IMR-90 (cell line): Measurements from ENCODE around the gene CALR. TPM values are rescaled to one million over a fixed set of nuclear protein-coding genes. Genes with fewer than 3 reads are reported as not detected.
A peak's percentile ranks its signal among the peaks of the same experiment; 100 is the strongest.

Experiments used
- ATAC-seq: fragments of 200-7000 bp; cut with Tn5 transposase; 2 replicates; pipeline ENCODE4 v1.9.1; 2020; ENCODE audit warnings: low read depth, mild to moderate bottlenecking, moderate library complexity
- BruUV-seq: library from RNA; stranded (reverse); fragments of 400-500 nt; replicated peaks from 2 replicates; lab custom pipeline; 2021; lab: Mats Ljungman, UMichigan
- CTCF ChIA-PET: fragments of 300-600 bp; formaldehyde crosslinking; extraction: SDS; loops from one replicate; lab custom pipeline; 2021; ENCODE audit warnings: antibody characterized with exemption; lab: Yijun Ruan, JAX
- POLR2A ChIA-PET: fragments of 300-600 bp; sonication (Branson Sonifier 250); formaldehyde crosslinking; loops from one replicate; lab custom pipeline; 2022; ENCODE audit warnings: antibody characterized with exemption; ENCODE audit not compliant: unreplicated experiment; lab: Charles Lee
- DNase-seq: peaks from one replicate; pipeline ENCODE4 v3.0.0; 2013
- H2AFZ ChIP-seq: replicated peaks from 2 replicates; pipeline ENCODE3; 2013; ENCODE audit warnings: low read length, mild to moderate bottlenecking; ENCODE audit not compliant: poor library complexity
- H2AK5ac ChIP-seq: 2 replicates; pipeline ENCODE4 v1.6.1; 2013; ENCODE audit warnings: low read depth, low read length, inconsistent platforms
- H2AK9ac ChIP-seq: replicated peaks from 2 replicates; pipeline ENCODE3; 2013; ENCODE audit warnings: mild to moderate bottlenecking, low read depth, low read length, moderate library complexity; ENCODE audit not compliant: poor library complexity
- H2BK120ac ChIP-seq: 2 replicates; pipeline ENCODE4 v1.6.1; 2013; ENCODE audit warnings: low read depth, low read length, inconsistent platforms
- H2BK15ac ChIP-seq: 3 replicates; pipeline ENCODE4 v1.6.1; 2013; ENCODE audit warnings: low read depth, low read length, inconsistent platforms
- H2BK20ac ChIP-seq: 2 replicates; pipeline ENCODE4 v1.6.1; 2013; ENCODE audit warnings: low read depth, mild to moderate bottlenecking, inconsistent platforms, low read length, moderate library complexity
- H2BK5ac ChIP-seq: 2 replicates; pipeline ENCODE4 v1.6.1; 2013; ENCODE audit warnings: mild to moderate bottlenecking, low read depth, low read length, inconsistent platforms; ENCODE audit not compliant: poor library complexity, severe bottlenecking
- H3K14ac ChIP-seq: replicated peaks from 2 replicates; pipeline ENCODE4 v1.6.1; 2013; ENCODE audit warnings: low read depth, low read length, inconsistent platforms
- H3K18ac ChIP-seq: 2 replicates; pipeline ENCODE4 v1.6.1; 2013; ENCODE audit warnings: low read depth, low read length, control low read depth
- H3K23ac ChIP-seq: 2 replicates; pipeline ENCODE4 v1.6.1; 2013; ENCODE audit warnings: low read depth, low read length, inconsistent platforms
- H3K27ac ChIP-seq: 2 replicates; pipeline ENCODE4 v1.5.1; 2013; ENCODE audit warnings: mild to moderate bottlenecking, control low read depth, low read length; ENCODE audit not compliant: insufficient read depth
- H3K27me3 ChIP-seq: 2 replicates; pipeline ENCODE4 v1.6.1; 2013; ENCODE audit warnings: low read length; ENCODE audit not compliant: control insufficient read depth, insufficient read depth
- H3K36me3 ChIP-seq: 2 replicates; pipeline ENCODE4 v1.6.1; 2013; ENCODE audit warnings: low read length, mixed read lengths; ENCODE audit not compliant: control insufficient read depth, insufficient read depth
- H3K4ac ChIP-seq: 2 replicates; pipeline ENCODE4 v1.6.1; 2013; ENCODE audit warnings: low read depth, low read length, inconsistent platforms
- H3K4me1 ChIP-seq: 2 replicates; pipeline ENCODE4 v1.6.1; 2013; ENCODE audit warnings: low read length, mixed read lengths; ENCODE audit not compliant: control insufficient read depth, insufficient read depth
- H3K4me2 ChIP-seq: 2 replicates; pipeline ENCODE4 v1.6.1; 2013; ENCODE audit warnings: low read depth, mild to moderate bottlenecking, control low read depth, low read length, moderate library complexity
- H3K4me3 ChIP-seq: 2 replicates; pipeline ENCODE4 v1.5.1; 2013; ENCODE audit warnings: low read depth, mild to moderate bottlenecking, control low read depth, low read length, moderate library complexity; ENCODE audit not compliant: insufficient read depth
- H3K56ac ChIP-seq: 2 replicates; pipeline ENCODE4 v1.6.1; 2013; ENCODE audit warnings: low read length, inconsistent platforms; ENCODE audit not compliant: insufficient read depth; ENCODE audit errors: extremely low read depth
- H3K79me1 ChIP-seq, 2 experiments: 2 replicates each; pipeline ENCODE4 v1.6.1; 2013; ENCODE audit warnings: low read length in 2 of 2, inconsistent platforms in 1 of 2, low read depth in 1 of 2
- H3K9ac ChIP-seq: 2 replicates; pipeline ENCODE4 v1.6.1; 2013; ENCODE audit warnings: low read depth, low read length, control low read depth
- H3K9me1 ChIP-seq: 2 replicates; pipeline ENCODE4 v1.6.1; 2013; ENCODE audit warnings: low read length, inconsistent platforms; ENCODE audit not compliant: insufficient read depth
- H3K9me3 ChIP-seq: 2 replicates; pipeline ENCODE4 v1.6.1; 2013; ENCODE audit warnings: low read length; ENCODE audit not compliant: control insufficient read depth, insufficient read depth
- H4K20me1 ChIP-seq: 2 replicates; pipeline ENCODE4 v1.6.1; 2013; ENCODE audit warnings: low read length, inconsistent platforms; ENCODE audit not compliant: insufficient read depth
- H4K5ac ChIP-seq: 2 replicates; pipeline ENCODE4 v1.6.1; 2013; ENCODE audit warnings: mild to moderate bottlenecking, low read depth, low read length, control low read depth
- H4K8ac ChIP-seq, 2 experiments: 2 replicates each; pipeline ENCODE4 v1.6.1; 2013; ENCODE audit warnings: low read depth in 2 of 2, low read length in 2 of 2, control low read depth in 1 of 2, inconsistent platforms in 1 of 2
- H4K91ac ChIP-seq: 2 replicates; pipeline ENCODE4 v1.6.1; 2013; ENCODE audit warnings: low read depth, low read length, inconsistent platforms; ENCODE audit not compliant: insufficient read depth
- CEBPB ChIP-seq: IDR thresholded peaks from 2 replicates; pipeline ENCODE4 v1.6.1; 2012; ENCODE audit warnings: low read depth, low read length, improper control_type of control experiment
- ELK1 ChIP-seq: fragments of 150-350 bp; IDR thresholded peaks from 2 replicates; pipeline ENCODE4 v1.6.1; 2016; ENCODE audit warnings: low read depth, mild to moderate bottlenecking, low read length, moderate library complexity, borderline replicate concordance
- MAZ ChIP-seq: IDR thresholded peaks from 2 replicates; pipeline ENCODE4 v1.6.1; 2012; ENCODE audit warnings: low read depth, mild to moderate bottlenecking, low read length, improper control_type of control experiment, moderate library complexity, borderline replicate concordance
- MXI1 ChIP-seq: IDR thresholded peaks from 2 replicates; pipeline ENCODE4 v1.6.1; 2012; ENCODE audit warnings: low read depth, mild to moderate bottlenecking, low read length, moderate library complexity, borderline replicate concordance
- NFE2L2 ChIP-seq: fragments of 150-350 bp; IDR thresholded peaks from 2 replicates; pipeline ENCODE4 v1.6.1; 2016; ENCODE audit warnings: low read depth, mild to moderate bottlenecking, low read length
- POLR2A ChIP-seq: IDR thresholded peaks from 2 replicates; pipeline ENCODE4 v1.6.1; 2012; ENCODE audit warnings: mild to moderate bottlenecking, low read depth, low read length
- RAD21 ChIP-seq: IDR thresholded peaks from 2 replicates; pipeline ENCODE4 v1.6.1; 2012; ENCODE audit warnings: low read length, improper control_type of control experiment
- RCOR1 ChIP-seq: IDR thresholded peaks from 2 replicates; pipeline ENCODE4 v1.6.1; 2012; ENCODE audit warnings: mild to moderate bottlenecking, low read length, improper control_type of control experiment; ENCODE audit not compliant: insufficient replicate concordance
- USF2 ChIP-seq: fragments of 150-350 bp; IDR thresholded peaks from 2 replicates; pipeline ENCODE4 v1.6.1; 2017; ENCODE audit warnings: mild to moderate bottlenecking, antibody characterized with exemption, low read length, low read depth
- WGBS, 2 experiments: methylation state at CpG; one replicate each; pipeline versions ENCODE4 v1.1.5 to v1.1.7; 2013; ENCODE audit warnings: missing lambda C conversion rate in 2 of 2; ENCODE audit not compliant: insufficient read length in 1 of 2; ENCODE audit errors: extremely low coverage in 2 of 2; 5-methylcytosine and 5-hydroxymethylcytosine counted together
- dilution Hi-C: fragments of 300-500 bp; cut with HindIII; formaldehyde crosslinking; loops from one replicate; pipeline ENCODE4 v1.14.3; 2018; ENCODE audit warnings: low sequenced_read_pairs; ENCODE audit not compliant: unreplicated experiment
- in situ Hi-C: fragments of 300-500 bp; cut with MboI; formaldehyde crosslinking; loops from 3 replicates; pipeline ENCODE4 v1.14.3; 2019; ENCODE audit warnings: low sequenced_read_pairs, inconsistent platforms, mixed read lengths
- intact Hi-C: fragments of 100-400 bp; cut with micrococcal nuclease; formaldehyde crosslinking; loops from 2 replicates; pipeline ENCODE4 v1.10.0; 2022
- polyA plus RNA-seq, 3 experiments: library from polyadenylated mRNA; depleted of rRNA; stranded (reverse); fragments of >200 nt; gene quantifications; 2 replicates each; pipeline ENCODE4 v1.2.3, GENCODE V29; 2012; ENCODE audit warnings: low replicate concordance in 1 of 3
- total RNA-seq: library from RNA; depleted of rRNA; stranded (reverse); fragments of >200 nt; gene quantifications from 2 replicates; pipeline ENCODE4 v1.2.3, GENCODE V29; 2012

The CALR gene
- total and polyA plus RNA-seq, 2 of the 4 experiments (the other 2 are of a cell fraction): 1,932 to 3,358 TPM

GRCh38 chr19:12933287-12934072, 4.9 kb upstream of the CALR start, which contains the start of gene FARSA:
FARSA (minus strand) TSS chr19:12933711; CDS start chr19:12933696, 15 bp downstream.
- Histone ChIP-seq H3K4me1 (peaks cover 10% of the 10 kb centered on the region), H4K5ac (peak within 1 kb of the TSS; percentile 95), H4K91ac (peak within 1 kb of the TSS; percentile 94), H3K27me3 (no peaks in the 10 kb centered on the region), H3K9ac (peak within 1 kb of the TSS; percentile 92), H2AFZ (peak within 1 kb of the TSS; percentile 97), H3K18ac (peak within 1 kb of the TSS; percentile 71), H3K36me3 (peaks cover 19% of the 10 kb centered on the region), H2BK20ac (peak within 1 kb of the TSS; percentile 66; the same call in 1 of the 2 replicates), H4K8ac (peak within 1 kb of the TSS; percentile 44 to 100), H4K20me1 (peaks cover 18% of the 10 kb centered on the region), H2AK9ac (peak within 1 kb of the TSS; percentile 100), H3K23ac (peak within 1 kb of the TSS; percentile 94), H3K56ac (peak within 1 kb of the TSS; percentile 73), H3K27ac (peak within 1 kb of the TSS; percentile 80), H2BK5ac (peak within 1 kb of the TSS; percentile 82), H2BK120ac (peak within 1 kb of the TSS; percentile 73; the same call in 1 of the 2 replicates), H3K4me3 (peak within 1 kb of the TSS; percentile 91), H2BK15ac (peak within 1 kb of the TSS; percentile 84; the same call in 1 of the 3 replicates), H3K9me1 (peaks cover 11% of the 10 kb centered on the region), H3K79me1 (peaks cover 8 to 51% of the 10 kb centered on the region in 2 experiments; a peak in 3 of 4 replicates), H3K9me3 (no peaks in the 10 kb centered on the region), H3K4ac (peak within 1 kb of the TSS; percentile 93), H3K4me2 (peak within 1 kb of the TSS; percentile 97), H2AK5ac (peak within 1 kb of the TSS; percentile 93), H3K14ac (peak within 1 kb of the TSS; percentile 98)
- 0% methylated on average over 18 of the region's 51 CpGs; no CpG with 5 or more reads in 1 of the 2 experiments for WGBS, 2 experiments
- dilution Hi-C loops: no loop called here
- BruUV-seq: no TSS peak
- TF ChIP-seq ELK1 (0 out of 2 replicates have a peak, but pooled peaks have one; percentile 78), USF2 (peak; percentile 66), RAD21 (no peak), CEBPB (0 out of 2 replicates have a peak, but pooled peaks have one; percentile 27), RCOR1 (no peak), MXI1 (peak; percentile 94), MAZ (peak; percentile 89), POLR2A (peak; percentile 84), NFE2L2 (no peak)
- ATAC-seq: peak; percentile 76
- DNase-seq: peak; percentile 87
- in situ Hi-C loops: no loop called here
- ChIA-PET POLR2A (interaction anchor here (0.6 to 1.0 kb wide), 2 partner anchors 12 to 13 kb away, joined by 4 to 6 read pairs; no protein-coding TSS in a partner anchor), CTCF (no interaction called here)
- intact Hi-C loops: no loop called here
